Activated CD8-positive, alpha-beta T cell treated with anti-CD3 and anti-CD28 coated beads for 36 hours (primary cell): ENCODE data around the gene CSNK1D. TPM values are rescaled to one million over a fixed set of nuclear protein-coding genes. Genes with fewer than 3 reads are reported as not detected.

Source experiments
- ATAC-seq: fragments of 200-7000 bp; cut with Tn5 transposase; one replicate; pipeline ENCODE4 v1.10.0; 2021; ENCODE audit warnings: mild to moderate bottlenecking, moderate library complexity
- CTCF ChIA-PET: fragments of 350-600 bp; sonication (Branson Sonifier 250); formaldehyde crosslinking; loops from one replicate; lab custom pipeline; 2021; ENCODE audit warnings: antibody characterized with exemption; lab: Charles Lee
- POLR2A ChIA-PET: fragments of 350-600 bp; sonication (Branson Sonifier 250); formaldehyde crosslinking; loops from one replicate; lab custom pipeline; 2021; ENCODE audit warnings: antibody characterized with exemption; lab: Charles Lee
- DNase-seq: peaks from one replicate; pipeline ENCODE4 v3.0.0-alpha.2; 2020
- H3K27ac Mint-ChIP-seq: one replicate; pipeline ENCODE4 v1.8.0; 2021; ENCODE audit warnings: mild to moderate bottlenecking, mixed read lengths
- H3K27me3 Mint-ChIP-seq: one replicate; pipeline ENCODE4 v1.8.0; 2021; ENCODE audit warnings: mixed read lengths
- H3K36me3 Mint-ChIP-seq: one replicate; pipeline ENCODE4 v1.8.0; 2021; ENCODE audit warnings: low read depth, mixed read lengths
- H3K4me1 Mint-ChIP-seq: one replicate; pipeline ENCODE4 v1.8.0; 2021; ENCODE audit warnings: low read depth, mixed read lengths
- H3K4me3 Mint-ChIP-seq: one replicate; pipeline ENCODE4 v1.8.0; 2021; ENCODE audit warnings: mild to moderate bottlenecking, moderate library complexity, mixed read lengths
- H3K9me3 Mint-ChIP-seq: one replicate; pipeline ENCODE4 v1.8.0; 2021; ENCODE audit warnings: mixed read lengths
- intact Hi-C: fragments of 100-400 bp; cut with micrococcal nuclease; formaldehyde crosslinking; loops from one replicate; pipeline ENCODE4 v1.10.0; 2022
- total RNA-seq, 2 experiments: library from RNA; stranded (reverse); gene quantifications; one replicate each; pipeline ENCODE4 v1.2.3, GENCODE V29; 2021
- TF ChIP-seq, protein P1 (sequence below): fragments of 200-600 bp; IDR thresholded peaks from one replicate; pipeline ENCODE4 v1.8.0; 2022; ENCODE audit warnings: antibody characterized with exemption, mild to moderate bottlenecking

The CSNK1D gene
- total RNA-seq, 2 experiments from 2014 or later: 90.6 to 97.0 TPM

DNA sequence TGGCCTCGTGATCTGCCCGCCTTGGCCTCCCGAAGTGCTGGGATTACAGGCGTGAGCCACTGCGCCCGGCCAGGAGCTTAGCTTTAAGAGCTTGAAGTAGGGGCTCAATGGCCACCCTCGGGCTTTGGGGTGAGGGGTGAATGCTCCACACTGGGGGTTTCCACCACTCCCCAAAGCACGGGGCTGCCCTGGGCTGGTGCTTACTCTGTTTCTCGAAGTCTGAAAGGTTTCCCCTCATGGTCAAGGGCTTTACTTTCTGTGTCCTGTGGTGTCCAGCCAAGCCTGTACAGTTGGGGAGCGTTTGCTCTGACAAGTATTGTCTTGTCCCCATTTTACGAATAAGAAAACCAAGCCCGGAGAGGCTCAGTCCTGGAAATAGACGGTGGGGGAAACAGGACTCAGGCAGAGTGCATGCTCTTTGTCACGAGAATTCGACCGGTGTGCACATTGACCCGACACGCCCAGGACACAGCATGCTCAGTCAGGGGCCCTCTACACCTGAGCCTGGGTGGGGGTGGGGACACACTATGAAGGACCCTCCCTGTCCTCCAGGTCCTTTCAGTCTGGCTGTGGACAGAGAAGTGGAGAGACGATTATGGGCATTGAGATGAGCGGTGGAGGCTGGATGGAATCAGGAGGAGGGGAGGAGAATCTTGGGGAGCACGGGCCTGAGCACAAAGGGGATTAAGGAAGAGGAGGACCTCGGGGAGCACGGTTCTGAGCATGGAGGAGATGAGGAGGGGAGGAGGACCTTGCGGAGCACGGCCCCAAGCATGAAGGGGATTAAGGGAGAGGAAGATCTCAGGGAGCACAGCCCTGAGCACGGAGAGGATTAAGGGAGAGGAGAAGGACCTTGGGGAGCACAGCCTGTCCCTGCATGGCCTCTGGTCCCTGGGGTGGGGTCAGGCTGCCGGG is 36.4 kb upstream of the CSNK1D start:
- ATAC-seq (no peak), DNase-seq (no peak)
- ChIA-PET CTCF (interaction anchor here (0.6 kb wide), 1 partner anchor 29 kb away, joined by 3 read pairs; no protein-coding TSS in a partner anchor), POLR2A (interaction anchor here (0.9 to 11.2 kb wide), 4 partner anchors 7 to 18 kb away, joined by 3 to 227 read pairs (median 6); partner anchors contain the start of gene CD7)
- Mint-ChIP-seq H3K9me3 (no peaks in the 10 kb centered on the region), H3K27ac (no peak overlapping the region), H3K36me3 (peaks cover 11% of the 10 kb centered on the region), H3K27me3 (no peaks in the 10 kb centered on the region), H3K4me1 (peaks cover 32% of the 10 kb centered on the region), H3K4me3 (no peak overlapping the region)
- intact Hi-C loops: no loop called here
- TF ChIP-seq, protein P1, sequence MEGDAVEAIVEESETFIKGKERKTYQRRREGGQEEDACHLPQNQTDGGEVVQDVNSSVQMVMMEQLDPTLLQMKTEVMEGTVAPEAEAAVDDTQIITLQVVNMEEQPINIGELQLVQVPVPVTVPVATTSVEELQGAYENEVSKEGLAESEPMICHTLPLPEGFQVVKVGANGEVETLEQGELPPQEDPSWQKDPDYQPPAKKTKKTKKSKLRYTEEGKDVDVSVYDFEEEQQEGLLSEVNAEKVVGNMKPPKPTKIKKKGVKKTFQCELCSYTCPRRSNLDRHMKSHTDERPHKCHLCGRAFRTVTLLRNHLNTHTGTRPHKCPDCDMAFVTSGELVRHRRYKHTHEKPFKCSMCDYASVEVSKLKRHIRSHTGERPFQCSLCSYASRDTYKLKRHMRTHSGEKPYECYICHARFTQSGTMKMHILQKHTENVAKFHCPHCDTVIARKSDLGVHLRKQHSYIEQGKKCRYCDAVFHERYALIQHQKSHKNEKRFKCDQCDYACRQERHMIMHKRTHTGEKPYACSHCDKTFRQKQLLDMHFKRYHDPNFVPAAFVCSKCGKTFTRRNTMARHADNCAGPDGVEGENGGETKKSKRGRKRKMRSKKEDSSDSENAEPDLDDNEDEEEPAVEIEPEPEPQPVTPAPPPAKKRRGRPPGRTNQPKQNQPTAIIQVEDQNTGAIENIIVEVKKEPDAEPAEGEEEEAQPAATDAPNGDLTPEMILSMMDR: no peak

DNA sequence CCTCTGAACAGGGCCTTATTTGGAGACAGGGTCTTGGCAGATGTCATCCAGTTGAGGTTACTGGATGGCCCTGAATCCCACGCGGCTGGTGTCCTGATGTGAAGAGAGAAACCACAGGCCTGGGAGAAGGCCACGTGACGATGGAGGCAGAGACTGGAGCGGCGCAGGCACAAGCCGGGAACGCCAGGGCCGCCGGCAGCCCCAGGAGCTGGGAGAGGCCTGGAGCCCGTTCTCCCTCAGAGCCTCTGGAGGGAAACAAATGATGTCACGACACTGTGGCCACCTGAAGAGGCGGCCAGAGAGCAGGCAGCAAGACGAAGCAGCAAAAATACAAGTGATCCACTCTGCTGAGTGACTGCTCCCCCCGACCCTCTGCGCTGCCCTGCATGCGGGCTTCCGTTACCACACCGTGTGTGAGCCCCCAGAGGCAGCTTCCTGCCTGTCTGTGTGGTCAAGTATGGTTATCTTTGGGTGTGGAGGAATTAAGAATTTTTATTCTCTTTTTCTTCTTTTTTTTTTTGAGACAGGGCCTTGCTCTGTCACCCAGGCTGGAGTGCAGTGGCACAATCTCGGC is 32.3 kb upstream of the CSNK1D start:
- DNase-seq (no peak), ATAC-seq (no peak)
- H3K4me1 Mint-ChIP-seq: peaks cover 56% of the 10 kb centered on the region
- no peaks in the 10 kb centered on the region for H3K9me3 Mint-ChIP-seq
- CTCF ChIA-PET: interaction anchor here (1.1 to 4.5 kb wide), 5 partner anchors 8 to 111 kb away, joined by 3 to 19 read pairs (median 4); partner anchors contain the start of gene CD7
- H3K36me3 Mint-ChIP-seq: no peaks in the 10 kb centered on the region
- peak overlapping the region; percentile 81 for H3K27ac Mint-ChIP-seq
- POLR2A ChIA-PET: interaction anchor here (1.1 to 11.5 kb wide), 7 partner anchors 7 to 70 kb away, joined by 3 to 227 read pairs (median 7); partner anchors contain the start of genes CD7 and SECTM1
- H3K4me3 Mint-ChIP-seq: no peak overlapping the region
- TF ChIP-seq, protein P1: no peak
- no peaks in the 10 kb centered on the region for H3K27me3 Mint-ChIP-seq
- intact Hi-C loops: no loop called here

DNA sequence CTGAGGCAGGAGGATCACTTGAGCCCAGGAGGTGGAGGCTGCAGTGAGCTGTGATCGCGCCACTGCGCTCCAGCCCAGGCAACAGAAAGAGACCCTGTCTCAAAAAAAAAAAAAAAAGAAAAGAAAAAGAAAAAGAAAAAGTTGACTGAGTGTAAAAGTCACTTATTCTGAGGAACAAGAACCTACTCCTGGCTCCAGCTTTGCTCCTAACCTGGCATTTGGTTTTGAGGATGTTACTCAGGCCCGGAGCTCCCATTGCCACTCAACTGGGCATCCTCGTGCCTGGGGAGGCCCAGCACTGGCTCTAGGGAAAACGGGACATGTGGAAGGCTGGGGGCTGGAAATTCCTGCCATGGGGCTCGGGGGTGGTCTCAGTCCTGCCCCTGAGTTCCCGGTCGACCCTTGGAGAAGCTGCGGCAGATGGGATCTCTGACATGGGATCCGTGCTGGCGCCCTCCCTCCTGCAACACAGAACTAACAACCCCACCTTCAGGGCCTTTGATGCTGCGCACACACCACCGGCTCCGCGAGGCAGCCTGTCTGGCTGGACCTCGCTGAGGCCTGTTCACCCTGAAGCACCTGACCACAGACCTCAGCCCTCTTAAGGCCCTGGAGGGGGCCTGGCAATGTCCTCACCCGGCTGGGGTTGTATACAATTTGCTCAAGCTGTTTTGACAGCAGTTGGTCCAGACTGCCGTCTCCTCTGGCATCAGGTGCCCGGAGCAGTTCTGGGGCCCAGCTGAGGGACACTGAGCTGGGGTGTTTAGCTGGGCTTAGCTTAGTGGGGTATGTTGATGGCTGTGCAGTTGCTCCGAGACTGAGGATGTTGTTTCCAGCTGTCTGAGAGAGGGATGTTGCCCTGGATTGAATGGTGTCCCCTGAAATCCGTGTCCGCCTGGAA is 31.6 kb upstream of the CSNK1D start:
- ATAC-seq: no peak
- H3K27me3 Mint-ChIP-seq: no peaks in the 10 kb centered on the region
- CTCF ChIA-PET: interaction anchor here (1.1 to 4.5 kb wide), 7 partner anchors 8 to 112 kb away, joined by 3 to 19 read pairs (median 3); partner anchors contain the start of gene CD7
- peaks cover 64% of the 10 kb centered on the region for H3K4me1 Mint-ChIP-seq
- H3K36me3 Mint-ChIP-seq: no peaks in the 10 kb centered on the region
- POLR2A ChIA-PET: interaction anchor here (0.6 to 11.5 kb wide), 9 partner anchors 8 to 144 kb away, joined by 3 to 227 read pairs (median 6); partner anchors contain the start of gene CD7
- H3K4me3 Mint-ChIP-seq: no peak overlapping the region
- no peaks in the 10 kb centered on the region for H3K9me3 Mint-ChIP-seq
- no peak for DNase-seq
- peak overlapping the region; percentile 81 for H3K27ac Mint-ChIP-seq
- TF ChIP-seq, protein P1: no peak
- intact Hi-C loops: no loop called here

DNA sequence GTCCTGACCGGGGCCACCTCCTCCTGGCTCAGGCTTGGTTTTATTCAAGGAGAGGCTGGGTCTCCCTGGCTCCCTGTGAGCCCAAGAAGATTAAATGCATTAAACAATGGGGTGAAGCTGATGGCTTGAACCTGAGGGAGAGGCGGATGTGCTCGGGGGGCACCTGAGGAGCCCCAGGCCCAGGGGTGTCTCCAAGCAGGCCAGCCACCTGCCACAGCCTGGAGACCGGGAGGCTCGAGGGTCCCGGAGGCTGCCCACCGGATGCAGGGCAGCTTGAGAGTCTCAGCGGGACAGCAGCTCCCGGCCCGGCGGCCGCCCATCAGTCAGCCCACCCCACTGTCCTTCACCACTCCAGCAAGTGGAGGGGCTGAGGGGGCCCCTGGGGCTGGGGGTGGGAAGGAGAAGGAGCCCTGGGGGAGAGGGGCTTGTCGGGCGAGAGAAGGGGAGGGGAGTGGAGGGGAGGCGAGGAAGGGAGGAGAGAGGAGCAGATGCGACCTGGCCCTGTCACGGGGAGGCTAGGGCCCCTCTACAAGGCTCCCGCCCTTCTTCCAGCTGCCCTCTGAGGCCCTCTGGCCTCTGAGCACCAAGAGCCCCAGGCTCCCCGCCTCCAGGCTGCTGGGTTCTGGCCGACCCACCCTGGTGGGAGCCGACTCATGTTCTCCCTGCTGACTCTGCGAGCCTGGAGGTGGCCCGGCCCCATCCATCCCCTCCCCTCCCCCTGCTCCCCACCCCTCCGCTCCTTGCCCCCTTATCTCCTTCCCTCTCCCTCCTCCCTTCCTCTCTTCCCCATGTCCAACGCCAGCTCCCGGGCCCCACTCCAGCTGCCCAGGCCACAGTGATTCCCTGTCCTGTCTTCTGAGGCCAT is 30.7 kb upstream of the CSNK1D start:
- no peak overlapping the region for H3K4me3 Mint-ChIP-seq
- ATAC-seq (no peak), DNase-seq (no peak)
- H3K9me3 Mint-ChIP-seq: no peaks in the 10 kb centered on the region
- H3K27me3 Mint-ChIP-seq: no peaks in the 10 kb centered on the region
- H3K4me1 Mint-ChIP-seq: peaks cover 73% of the 10 kb centered on the region
- no peaks in the 10 kb centered on the region for H3K36me3 Mint-ChIP-seq
- intact Hi-C loops: no loop called here
- ChIA-PET CTCF (interaction anchor here (1.0 to 8.4 kb wide), 6 partner anchors 10 to 68 kb away, joined by 3 to 68 read pairs (median 3); partner anchors contain the start of gene CD7), POLR2A (interaction anchor here (0.6 to 11.5 kb wide), 9 partner anchors 7 to 145 kb away, joined by 3 to 227 read pairs (median 4); partner anchors contain the start of gene CD7)
- H3K27ac Mint-ChIP-seq: peak overlapping the region; percentile 69
- TF ChIP-seq, protein P1: no peak
